HepG2 (cell line): ENCODE results near the gene CPED1. TPM values are rescaled to one million over a fixed set of nuclear protein-coding genes. Genes with fewer than 3 reads are reported as not detected.

Experiments used
- ATAC-seq: fragments of 200-7000 bp; cut with Tn5 transposase; 3 replicates; pipeline ENCODE4 v1.9.1; 2020; ENCODE audit warnings: mild to moderate bottlenecking, moderate library complexity
- BruUV-seq: library from RNA; stranded (reverse); fragments of 400-500 nt; replicated peaks from 2 replicates; lab custom pipeline; 2021; lab: Mats Ljungman, UMichigan
- CTCF ChIA-PET: fragments of 300-600 bp; formaldehyde crosslinking; extraction: SDS; loops from one replicate; lab custom pipeline; 2021; ENCODE audit warnings: low total read pairs, inconsistent platforms, low intra/inter-chr PET ratio; lab: Yijun Ruan, JAX
- POLR2A ChIA-PET: fragments of 350-600 bp; sonication (Branson Sonifier 250); formaldehyde crosslinking; loops from one replicate; lab custom pipeline; 2020; ENCODE audit warnings: antibody characterized with exemption, inconsistent platforms; lab: Yijun Ruan, JAX
- DNase-seq: peaks from one replicate; pipeline ENCODE4 v3.0.0-alpha.2; 2015; ENCODE audit warnings: low spot score
- FAIRE-seq: peaks from 3 replicates; lab custom pipeline; 2011; peaks lifted over from hg19 to GRCh38; lab: Jason Lieb, UNC
- H2AFZ ChIP-seq: one replicate; pipeline ENCODE4 v1.6.1; 2011; ENCODE audit warnings: low read length, inconsistent platforms
- H3K27ac ChIP-seq: fragments of 300-600 bp; 3 replicates; pipeline ENCODE4 v1.8.0; 2011; ENCODE audit warnings: mixed run types, mild to moderate bottlenecking, mixed read lengths, low read length, inconsistent platforms; ENCODE audit not compliant: insufficient read depth; ENCODE audit errors: extremely low read length
- H3K27me3 ChIP-seq, 2 experiments: fragments of 200-600 bp in 1 of 2; 2 replicates in 1 of 2; 3 replicates in 1 of 2; pipeline versions ENCODE4 v1.6.0 to v1.8.0; 2011; ENCODE audit warnings: low read length in 2 of 2, mild to moderate bottlenecking in 2 of 2, moderate library complexity in 2 of 2, inconsistent platforms in 1 of 2; ENCODE audit not compliant: insufficient read depth in 2 of 2, control insufficient read depth in 1 of 2
- H3K36me3 ChIP-seq, 2 experiments: fragments of 200-600 bp in 1 of 2; replicated peaks in 1 of 2; 2 replicates in 1 of 2; 3 replicates in 1 of 2; pipeline versions ENCODE4 v1.5.1 to v1.8.0; 2011; ENCODE audit warnings: low read length in 2 of 2, inconsistent platforms in 1 of 2; ENCODE audit not compliant: insufficient read depth in 2 of 2, control insufficient read depth in 1 of 2
- H3K4me1 ChIP-seq: 2 replicates; pipeline ENCODE4 v1.5.1; 2012; ENCODE audit warnings: low read length, inconsistent platforms; ENCODE audit not compliant: insufficient read depth
- H3K4me2 ChIP-seq: 2 replicates; pipeline ENCODE4 v1.6.0; 2011; ENCODE audit warnings: low read depth, low read length, inconsistent platforms
- H3K4me3 ChIP-seq, 3 experiments: fragments of 200-600 bp in 1 of 3; sonication (generic), shearing (Covaris generic) in 1 of 3; replicated peaks in 1 of 3; 2 replicates each; pipeline ENCODE4 v1.5.1; 2011 to 2016; ENCODE audit warnings: low read length in 3 of 3, inconsistent platforms in 2 of 3, low read depth in 2 of 3, mild to moderate bottlenecking in 2 of 3, control low read depth in 1 of 3, mixed read lengths in 1 of 3; ENCODE audit not compliant: insufficient read depth in 1 of 3
- H3K79me2 ChIP-seq: one replicate; pipeline ENCODE4 v1.6.1; 2011; ENCODE audit warnings: low read length, inconsistent platforms; ENCODE audit not compliant: insufficient read depth
- H3K9ac ChIP-seq: 2 replicates; pipeline ENCODE4 v1.6.0; 2011; ENCODE audit warnings: mild to moderate bottlenecking, low read depth, low read length, inconsistent platforms; ENCODE audit not compliant: insufficient read depth
- H3K9me3 ChIP-seq: 2 replicates; pipeline ENCODE4 v1.5.1; 2012; ENCODE audit warnings: mild to moderate bottlenecking, low read length
- H4K20me1 ChIP-seq: 2 replicates; pipeline ENCODE4 v1.6.0; 2011; ENCODE audit warnings: inconsistent platforms, mild to moderate bottlenecking, low read length, moderate library complexity; ENCODE audit not compliant: insufficient read depth
- AHDC1 ChIP-seq: sonication (generic); formaldehyde crosslinking; IDR thresholded peaks from 2 replicates; pipeline ENCODE4 v1.5.1; 2020; ENCODE audit warnings: mild to moderate bottlenecking, missing genetic modification reagents, borderline replicate concordance
- CENPX ChIP-seq: sonication (generic); formaldehyde crosslinking; IDR thresholded peaks from 2 replicates; pipeline ENCODE4 v1.9.0; 2021; ENCODE audit warnings: mild to moderate bottlenecking, missing genetic modification reagents, moderate library complexity
- ELF1 ChIP-seq: sonication (generic); formaldehyde crosslinking; IDR thresholded peaks from 2 replicates; pipeline ENCODE4 v1.4.0; 2020; ENCODE audit warnings: missing genetic modification reagents
- GTF2F1 ChIP-seq: fragments of 150-350 bp; IDR thresholded peaks from 2 replicates; pipeline ENCODE4 v1.6.1; 2014; ENCODE audit warnings: low read length
- HIC2 ChIP-seq: sonication (generic); formaldehyde crosslinking; IDR thresholded peaks from 2 replicates; pipeline ENCODE4 v1.9.0; 2022; ENCODE audit warnings: low read depth, missing genetic modification reagents
- MXI1 ChIP-seq: IDR thresholded peaks from 3 replicates; pipeline ENCODE4 v1.6.1; 2012; ENCODE audit warnings: low read depth, low read length, inconsistent platforms, borderline replicate concordance
- RFX3 ChIP-seq: IDR thresholded peaks from 2 replicates; pipeline ENCODE4 v1.6.1; 2016; ENCODE audit warnings: missing biosample characterization, missing genetic modification reagents
- SMARCE1 ChIP-seq: fragments of 450-650 bp; IDR thresholded peaks from 2 replicates; pipeline ENCODE4 v1.6.1; 2017; ENCODE audit warnings: borderline replicate concordance
- TEF ChIP-seq: sonication (generic); formaldehyde crosslinking; IDR thresholded peaks from 2 replicates; pipeline ENCODE4 v1.5.0; 2020; ENCODE audit warnings: missing genetic modification reagents
- ZKSCAN5 ChIP-seq: sonication (generic); formaldehyde crosslinking; IDR thresholded peaks from 2 replicates; pipeline ENCODE4 v1.5.1; 2020; ENCODE audit warnings: mild to moderate bottlenecking, missing genetic modification reagents
- ZNF644 ChIP-seq: IDR thresholded peaks from 2 replicates; pipeline ENCODE4 v1.6.1; 2016; ENCODE audit warnings: low read depth
- ZNF737 ChIP-seq: sonication (generic); formaldehyde crosslinking; IDR thresholded peaks from 2 replicates; pipeline ENCODE4 v1.5.0; 2020; ENCODE audit warnings: missing genetic modification reagents, mild to moderate bottlenecking, borderline replicate concordance
- ZNF740 ChIP-seq: sonication (generic); formaldehyde crosslinking; IDR thresholded peaks from 2 replicates; pipeline ENCODE4 v1.4.0; 2020; ENCODE audit warnings: missing genetic modification reagents
- ZNF770 ChIP-seq: sonication (generic); formaldehyde crosslinking; IDR thresholded peaks from 2 replicates; pipeline ENCODE4 v1.5.0; 2020; ENCODE audit warnings: mild to moderate bottlenecking, missing genetic modification reagents
- ZNF816 ChIP-seq: sonication (generic); formaldehyde crosslinking; IDR thresholded peaks from 2 replicates; pipeline ENCODE4 v1.8.0; 2022; ENCODE audit warnings: missing genetic modification reagents, mild to moderate bottlenecking, borderline replicate concordance
- WGBS: methylation state at CpG from one replicate; pipeline ENCODE4 v1.1.6; 2017; ENCODE audit warnings: low lambda C conversion rate; 5-methylcytosine and 5-hydroxymethylcytosine counted together
- in situ Hi-C: cut with HindIII; loops from 2 replicates; pipeline ENCODE4 v1.10.0; 2017; ENCODE audit warnings: low pct_unique_long_range_greater_than_20kb; ENCODE audit not compliant: extremely low pct_ligation_motif_present
- intact Hi-C: fragments of 100-400 bp; cut with micrococcal nuclease; formaldehyde crosslinking; loops from one replicate; pipeline ENCODE4 v1.10.0; 2022; ENCODE audit not compliant: unreplicated experiment
- polyA plus RNA-seq, 8 experiments: library from polyadenylated mRNA; depleted of rRNA in 3 of 8; stranded (reverse) in 7 of 8; unstranded in 1 of 8; fragments of >200 nt; fragmentation: Illumina TruSeq in 4 of 8; extraction: Trizol in 4 of 8; gene quantifications; 2 replicates each; pipeline versions ENCODE4 v1.2.1 to v1.2.3, GENCODE V29; 2011 to 2016; ENCODE audit warnings: low read depth in 4 of 8, missing spikeins in 1 of 8, mixed read lengths in 1 of 8; ENCODE audit not compliant: insufficient read depth in 1 of 8
- total RNA-seq, 5 experiments: library from RNA; depleted of rRNA; stranded (reverse); fragments of >200 nt; fragmentation: Illumina TruSeq; extraction: Trizol; gene quantifications; 2 replicates each; pipeline ENCODE4 v1.2.3, GENCODE V29; 2016; ENCODE audit warnings: low read depth in 1 of 5

The CPED1 gene
- total and polyA plus RNA-seq, 2 of the 13 experiments (the other 11 are each of a cell fraction or from before 2014, with no cell fraction given) = 11.5 to 27.0 TPM

GRCh38 chr7:121214657-121215056 lies 226.1 kb downstream of the CPED1 start:
- no peak overlapping the region for H3K4me3 ChIP-seq
- no peaks in the 10 kb centered on the region for H3K27me3 ChIP-seq
- 47% methylated on average over 2 of the region's 2 CpGs for WGBS
- intact Hi-C loops (no loop called here), in situ Hi-C loops (no loop called here)
- H3K9me3 ChIP-seq = no peaks in the 10 kb centered on the region
- H3K36me3 ChIP-seq = no peaks in the 10 kb centered on the region
- no peaks in the 10 kb centered on the region for H3K79me2 ChIP-seq
- ChIA-PET POLR2A (no interaction called here), CTCF (no interaction called here)
- FAIRE-seq (no peak), ATAC-seq (no peak), DNase-seq (no peak)
- H3K4me1 ChIP-seq = no peaks in the 10 kb centered on the region
- H3K4me2 ChIP-seq = no peak overlapping the region
- H3K9ac ChIP-seq = no peak overlapping the region
- H2AFZ ChIP-seq = no peak overlapping the region
- no TSS peak for BruUV-seq
- no peak overlapping the region for H3K27ac ChIP-seq
- H4K20me1 ChIP-seq = no peaks in the 10 kb centered on the region
- TF ChIP-seq ZKSCAN5 (CRISPR knock-in tag) (no peak), HIC2 (no peak), ZNF770 (no peak), CENPX (CRISPR knock-in tag) (no peak), ZNF740 (CRISPR knock-in tag) (no peak), TEF (no peak), RFX3 (CRISPR knock-in tag) (no peak), ZNF644 (CRISPR knock-in tag) (no peak), MXI1 (no peak), ZNF737 (CRISPR knock-in tag) (no peak), AHDC1 (no peak), ELF1 (no peak), SMARCE1 (no peak), ZNF816 (CRISPR knock-in tag) (no peak), GTF2F1 (no peak)
